Measurements from ENCODE around the gene ZFYVE26. TPM values are rescaled to one million over a fixed set of nuclear protein-coding genes. Genes with fewer than 3 reads are reported as not detected.

The ZFYVE26 gene
- polyA plus RNA-seq, 3 donors = 1.0 to 17.6 (median 2.3) TPM

GRCh38 chr14:67733616-67734015 lies 82.8 kb downstream of the ZFYVE26 start:
- Histone ChIP-seq H3K4me2 (replicated peaks; ENCODE audit: extremely low read depth, low read length, poor library complexity, severe bottlenecking) (no peak overlapping the region), H2AFZ (ENCODE audit: insufficient read depth, low read depth, low read length, poor library complexity, severe bottlenecking) (no peak overlapping the region), H3K27ac (ENCODE audit: low read depth in 1 of 2, low read length in 2 of 2) (no peak overlapping the region), H3K79me2 (ENCODE audit: insufficient read depth, low read length) (no peaks in the 10 kb centered on the region), H3K27me3 (ENCODE audit: control insufficient read depth in 2 of 2, insufficient read depth in 2 of 2, low read length in 2 of 2) (no peaks in the 10 kb centered on the region), H3K9me3 (replicated peaks in 1 of 2; ENCODE audit: control insufficient read depth in 1 of 2, insufficient read depth in 1 of 2, low read length in 2 of 2) (no peaks in the 10 kb centered on the region), H3K4me3 (replicated peaks in 1 of 3; ENCODE audit: low read depth in 2 of 3, low read length in 3 of 3) (no peak overlapping the region), H3K9ac (ENCODE audit: insufficient read depth, low read length, poor library complexity, severe bottlenecking) (no peak overlapping the region), H3K4me1 (ENCODE audit: control insufficient read depth in 1 of 2, insufficient read depth in 2 of 2, low read length in 2 of 2) (no peaks in the 10 kb centered on the region), H4K20me1 (ENCODE audit: insufficient read depth, low read length) (no peaks in the 10 kb centered on the region), H3K36me3 (replicated peaks in 1 of 2; ENCODE audit: control insufficient read depth in 1 of 2, insufficient read depth in 2 of 2, low read length in 2 of 2) (no peaks in the 10 kb centered on the region)
- Mint-ChIP-seq H3K4me1 (no peaks in the 10 kb centered on the region), H3K9me3 (peaks cover 0 to 2% (median 0%) of the 10 kb centered on the region in 7 donors), H3K27ac (no peak overlapping the region), H3K4me3 (no peak overlapping the region), H3K36me3 (no peaks in the 10 kb centered on the region), H3K27me3 (ENCODE audit: low read depth in 3 of 3) (peaks cover 1 to 6% (median 3%) of the 10 kb centered on the region in 3 donors)
- no peak for TF ChIP-seq CTCF (IDR thresholded peaks at IDR 0.05)
- 96% methylated on average over 4 of the region's 4 CpGs for WGBS (ENCODE audit: insufficient coverage)
- intact Hi-C loops (cut with micrococcal nuclease) = no loop called here
- DNase-seq = no peak

- Histone ChIP-seq H2AFZ (ENCODE audit: insufficient read depth, low read depth, low read length, poor library complexity, severe bottlenecking) (no peak overlapping the region), H3K27me3 (ENCODE audit: control insufficient read depth in 2 of 2, insufficient read depth in 2 of 2, low read length in 2 of 2) (peaks cover 0 to 2% of the 10 kb centered on the region in 2 donors), H3K9ac (ENCODE audit: insufficient read depth, low read length, poor library complexity, severe bottlenecking) (no peak overlapping the region), H3K4me1 (ENCODE audit: control insufficient read depth in 1 of 2, insufficient read depth in 2 of 2, low read length in 2 of 2) (no peaks in the 10 kb centered on the region), H3K27ac (ENCODE audit: low read depth in 1 of 2, low read length in 2 of 2) (no peak overlapping the region), H3K9me3 (replicated peaks in 1 of 2; ENCODE audit: control insufficient read depth in 1 of 2, insufficient read depth in 1 of 2, low read length in 2 of 2) (no peaks in the 10 kb centered on the region), H3K79me2 (ENCODE audit: insufficient read depth, low read length) (no peaks in the 10 kb centered on the region), H3K36me3 (replicated peaks in 1 of 2; ENCODE audit: control insufficient read depth in 1 of 2, insufficient read depth in 2 of 2, low read length in 2 of 2) (no peaks in the 10 kb centered on the region), H3K4me3 (replicated peaks in 1 of 3; ENCODE audit: low read depth in 2 of 3, low read length in 3 of 3) (no peak overlapping the region), H3K4me2 (replicated peaks; ENCODE audit: extremely low read depth, low read length, poor library complexity, severe bottlenecking) (no peak overlapping the region), H4K20me1 (ENCODE audit: insufficient read depth, low read length) (no peaks in the 10 kb centered on the region)
- no peaks in the 10 kb centered on the region for H3K36me3 Mint-ChIP-seq
- no peak overlapping the region for H3K4me3 Mint-ChIP-seq
- H3K27me3 Mint-ChIP-seq (ENCODE audit: low read depth in 3 of 3) = peaks cover 3 to 4% (median 3%) of the 10 kb centered on the region in 3 donors
- no peak overlapping the region for H3K27ac Mint-ChIP-seq
- WGBS (ENCODE audit: insufficient coverage) = 92% methylated on average over 16 of the region's 21 CpGs
- intact Hi-C loops (cut with micrococcal nuclease) = no loop called here
- no peak for DNase-seq
- no peaks in the 10 kb centered on the region for H3K4me1 Mint-ChIP-seq
- H3K9me3 Mint-ChIP-seq = peaks cover 0 to 5% (median 0%) of the 10 kb centered on the region in 7 donors
- TF ChIP-seq CTCF (IDR thresholded peaks at IDR 0.05) = no peak
Measured at GRCh38 chr14:67729072-67729885, 87.1 kb downstream of the ZFYVE26 start.

All from CD14-positive monocyte (primary cell).